ENCODE measurements around the gene SPC25.

Gene SPC25

GRCh38 chr2:168849610-168850009, 40.6 kb downstream of the SPC25 start:
- DNase-seq (ENCODE audit: extremely low read depth, insufficient read length), result no peak
- Histone ChIP-seq H3K4me3 (replicated peaks; ENCODE audit: low read depth, low read length) (no peak overlapping the region), H3K27me3 (replicated peaks; ENCODE audit: control insufficient read depth, insufficient read depth, low read length) (no peaks in the 10 kb centered on the region), H3K36me3 (ENCODE audit: control insufficient read depth, insufficient read depth, low read length) (no peaks in the 10 kb centered on the region)
- TF ChIP-seq CTCF (IDR thresholded peaks at IDR 0.05; ENCODE audit: insufficient read depth, low read length, poor library complexity, severe bottlenecking), result no peak

- DNase-seq (ENCODE audit: extremely low read depth, insufficient read length), result no peak
- Histone ChIP-seq H3K27me3 (replicated peaks; ENCODE audit: control insufficient read depth, insufficient read depth, low read length) (no peaks in the 10 kb centered on the region), H3K36me3 (ENCODE audit: control insufficient read depth, insufficient read depth, low read length) (no peaks in the 10 kb centered on the region), H3K4me3 (replicated peaks; ENCODE audit: low read depth, low read length) (no peak overlapping the region)
- TF ChIP-seq CTCF (IDR thresholded peaks at IDR 0.05; ENCODE audit: insufficient read depth, low read length, poor library complexity, severe bottlenecking), result no peak
These were observed 42.0 kb downstream of the SPC25 start for GRCh38 chr2:168848225-168848624.

GRCh38 chr2:168843253-168843652, 47.0 kb downstream of the SPC25 start:
- no peak for TF ChIP-seq CTCF (IDR thresholded peaks at IDR 0.05; ENCODE audit: insufficient read depth, low read length, poor library complexity, severe bottlenecking)
- Histone ChIP-seq H3K27me3 (replicated peaks; ENCODE audit: control insufficient read depth, insufficient read depth, low read length) (no peaks in the 10 kb centered on the region), H3K4me3 (replicated peaks; ENCODE audit: low read depth, low read length) (no peak overlapping the region), H3K36me3 (ENCODE audit: control insufficient read depth, insufficient read depth, low read length) (no peaks in the 10 kb centered on the region)
- DNase-seq (ENCODE audit: extremely low read depth, insufficient read length), result no peak

- DNase-seq (ENCODE audit: extremely low read depth, insufficient read length), result no peak
These were observed 48.8 kb downstream of the SPC25 start for GRCh38 chr2:168841445-168841844.

GRCh38 chr2:168835969-168836368, 54.3 kb downstream of the SPC25 start:
- no peak for DNase-seq (ENCODE audit: extremely low read depth, insufficient read length)
- no peaks in the 10 kb centered on the region for H3K36me3 ChIP-seq (ENCODE audit: control insufficient read depth, insufficient read depth, low read length)
- no peak for TF ChIP-seq CTCF (IDR thresholded peaks at IDR 0.05; ENCODE audit: insufficient read depth, low read length, poor library complexity, severe bottlenecking)
- H3K27me3 ChIP-seq (replicated peaks; ENCODE audit: control insufficient read depth, insufficient read depth, low read length), result no peaks in the 10 kb centered on the region
- H3K4me3 ChIP-seq (replicated peaks; ENCODE audit: low read depth, low read length), result no peak overlapping the region

More at GRCh38 chr2:168841445-168841844, 48.8 kb downstream of the SPC25 start:
- Histone ChIP-seq H3K27me3 (replicated peaks; ENCODE audit: control insufficient read depth, insufficient read depth, low read length) (no peaks in the 10 kb centered on the region), H3K36me3 (ENCODE audit: control insufficient read depth, insufficient read depth, low read length) (no peaks in the 10 kb centered on the region), H3K4me3 (replicated peaks; ENCODE audit: low read depth, low read length) (no peak overlapping the region)
- TF ChIP-seq CTCF (IDR thresholded peaks at IDR 0.05; ENCODE audit: insufficient read depth, low read length, poor library complexity, severe bottlenecking), result no peak

DNA sequence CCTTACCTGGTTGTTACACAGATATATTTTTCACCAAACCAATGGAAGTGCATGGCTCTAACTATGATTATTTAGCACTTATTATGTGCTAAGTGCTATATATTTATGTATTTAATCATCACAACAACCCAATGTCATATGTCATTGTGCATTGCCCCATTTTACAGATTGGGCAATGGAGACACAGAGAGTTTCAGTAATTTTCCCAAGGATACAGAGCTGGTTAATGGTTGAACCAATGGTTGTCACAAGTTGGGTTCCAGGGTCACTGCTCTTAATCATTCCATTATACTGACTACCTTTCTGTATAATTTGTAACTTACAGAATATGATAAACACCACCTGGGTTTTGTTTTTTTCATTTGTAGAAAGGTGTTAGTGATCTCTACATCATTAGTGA, 58.6 kb downstream of the SPC25 start:
- no peak for DNase-seq (ENCODE audit: extremely low read depth, insufficient read length)
- TF ChIP-seq CTCF (IDR thresholded peaks at IDR 0.05; ENCODE audit: insufficient read depth, low read length, poor library complexity, severe bottlenecking), result no peak
- Histone ChIP-seq H3K4me3 (replicated peaks; ENCODE audit: low read depth, low read length) (no peak overlapping the region), H3K36me3 (ENCODE audit: control insufficient read depth, insufficient read depth, low read length) (no peaks in the 10 kb centered on the region), H3K27me3 (replicated peaks; ENCODE audit: control insufficient read depth, insufficient read depth, low read length) (no peaks in the 10 kb centered on the region)

All from GM06990 (cell line).